Stomach (tissue), 9 donors: ENCODE measurements around the gene CELF2. TPM values are rescaled to one million over a fixed set of nuclear protein-coding genes. Genes with fewer than 3 reads are reported as not detected.

Experiments
- DNase-seq, 2 donors: peaks; one replicate each; pipeline versions ENCODE4 v3.0.0 to v3.0.0-alpha.2; 2013 to 2019
- H3K27ac ChIP-seq, 5 donors: fragments of 200-600 bp in 4 of 5; sonication (generic) in 4 of 5; one replicate each; pipeline ENCODE4 v1.5.1; 2013 to 2019; ENCODE audit warnings: mild to moderate bottlenecking in 1 of 5, moderate library complexity in 1 of 5
- H3K27me3 ChIP-seq, 3 donors: fragments of 200-600 bp; sonication (generic); one replicate each; pipeline ENCODE4 v1.5.1; 2017 to 2019; ENCODE audit warnings: mixed run types in 1 of 3
- H3K36me3 ChIP-seq, 4 donors: fragments of 200-600 bp; sonication (generic); 1 replicate in 3 of 4; 2 replicates in 1 of 4; pipeline ENCODE4 v1.5.1; 2016 to 2019
- H3K4me1 ChIP-seq, 4 donors: fragments of 200-600 bp; sonication (generic); one replicate each; pipeline ENCODE4 v1.5.1; 2016 to 2019
- H3K4me3 ChIP-seq, 4 donors: fragments of 200-600 bp; sonication (generic) in 3 of 4; one replicate each; pipeline ENCODE4 v1.5.1; 2016 to 2019; ENCODE audit warnings: mild to moderate bottlenecking in 1 of 4
- H3K9me3 ChIP-seq, 4 donors: fragments of 200-600 bp; sonication (generic); one replicate each; pipeline ENCODE4 v1.5.1; 2016 to 2019
- CTCF ChIP-seq, 7 experiments: fragments of 450-650 bp in 4 of 7; fragments of 200-600 bp in 3 of 7; sonication (generic) in 3 of 7; IDR thresholded peaks; one replicate each; pipeline ENCODE4 v1.5.1; 2016 to 2019; ENCODE audit warnings: antibody characterized with exemption in 7 of 7, control low read depth in 2 of 7, mild to moderate bottlenecking in 1 of 7
- EP300 ChIP-seq: sonication (generic); formaldehyde crosslinking; IDR thresholded peaks from one replicate; pipeline ENCODE4 v1.6.1; 2017; ENCODE audit warnings: antibody characterized with exemption
- POLR2A ChIP-seq, 4 donors: fragments of 450-650 bp; IDR thresholded peaks; one replicate each; pipeline ENCODE4 v1.6.1; 2016; ENCODE audit warnings: antibody characterized with exemption in 4 of 4, control low read depth in 2 of 4, mild to moderate bottlenecking in 1 of 4, moderate library complexity in 1 of 4
- POLR2AphosphoS5 ChIP-seq, 3 donors: sonication (generic); formaldehyde crosslinking; IDR thresholded peaks; one replicate each; pipeline ENCODE4 v1.6.1; 2016; ENCODE audit warnings: antibody characterized with exemption in 3 of 3
- WGBS, 5 donors: extraction: QIAGEN DNeasy Blood & Tissue Kit in 3 of 5; methylation state at CpG; one replicate each; pipeline versions ENCODE4 v1.1.5 to v1.1.7; 2013 to 2018; 5-methylcytosine and 5-hydroxymethylcytosine counted together
- intact Hi-C: fragments of 100-400 bp; cut with DNase I; formaldehyde crosslinking; loops from one replicate; pipeline ENCODE4 v1.15.1; 2023; ENCODE audit warnings: low total_unique reads
- polyA plus RNA-seq, 3 donors: library from polyadenylated mRNA; stranded (reverse); fragments of 200-250 nt; gene quantifications; one replicate each; pipeline ENCODE4 v1.2.3, GENCODE V29; 2013
- total RNA-seq, 5 donors: library from RNA; depleted of rRNA; stranded (reverse); fragments of >200 nt; gene quantifications; one replicate each; pipeline versions ENCODE4 v1.1.0 to v1.2.3, GENCODE V29; 2014 to 2016
- donor health status: healthy with polysubstance abuse.
- donor health status: Bipolar disorder and iron deficiency.
- donor health status: healthy.

CELF2 gene
- total and polyA plus RNA-seq, 8 donors = 3.9 to 65.3 (median 36.1) TPM

GRCh38 chr10:11386044-11386443 lies 368.4 kb downstream of the CELF2 start:
- H3K4me3 ChIP-seq = no peak overlapping the region
- no peaks in the 10 kb centered on the region for H3K27me3 ChIP-seq
- no peaks in the 10 kb centered on the region for H3K9me3 ChIP-seq
- DNase-seq = no peak
- H3K4me1 ChIP-seq = no peaks in the 10 kb centered on the region
- intact Hi-C loops = no loop called here
- 72 to 81% (median 74%) methylated on average over 8 of the region's 8 CpGs for WGBS, 5 donors
- TF ChIP-seq CTCF (IDR thresholded peaks at IDR 0.05) = no peak
- TF ChIP-seq POLR2AphosphoS5 (IDR thresholded peaks at IDR 0.05) = no peak
- TF ChIP-seq POLR2A (IDR thresholded peaks at IDR 0.05) = no peak
- no peak for TF ChIP-seq EP300
- no peak overlapping the region for H3K27ac ChIP-seq
- no peaks in the 10 kb centered on the region for H3K36me3 ChIP-seq
